ENCODE results near the gene CDH5. TPM values are rescaled to one million over a fixed set of nuclear protein-coding genes. Genes with fewer than 3 reads are reported as not detected.
A peak's percentile ranks its signal among the peaks of the same experiment; 100 is the strongest.

Gene CDH5
- total and polyA plus RNA-seq, 2 of the 13 experiments (the other 11 are each of a cell fraction or from before 2014, with no cell fraction given), result 0.71 to 1.1 TPM

DNA sequence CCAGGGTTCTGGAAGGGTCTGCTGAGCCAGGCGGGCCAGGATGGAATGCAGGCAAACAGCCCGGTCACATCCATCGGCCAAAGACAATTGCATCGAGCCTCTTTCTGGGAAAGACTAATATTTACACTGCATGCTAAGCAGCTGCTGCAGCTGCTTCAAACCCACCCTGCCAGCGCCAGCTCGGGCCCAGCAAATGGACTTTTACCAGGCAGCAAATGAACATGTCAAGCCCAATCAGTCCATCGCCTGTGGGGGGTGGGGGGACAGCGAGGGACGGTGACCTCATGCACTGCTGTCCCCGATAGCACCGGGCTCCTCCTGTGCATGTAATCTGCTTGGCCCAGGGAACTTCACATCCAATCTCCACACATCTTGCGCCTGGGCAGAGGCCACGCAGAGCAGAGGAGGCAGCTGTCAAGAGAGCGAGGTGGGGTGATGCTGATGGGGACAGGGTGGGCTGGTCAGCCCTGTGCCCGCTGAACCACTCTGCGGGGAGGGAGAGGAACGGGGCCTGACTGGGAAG lies 39.4 kb upstream of the CDH5 start (continued):
- TF ChIP-seq ZNF326 (CRISPR knock-in tag; IDR thresholded peaks at IDR 0.05; ENCODE audit: borderline replicate concordance) (no peak), SYNCRIP (IDR thresholded peaks at IDR 0.05; ENCODE audit: insufficient read depth, low read depth, low read length) (no peak), ZFX (CRISPR knock-in tag; IDR thresholded peaks at IDR 0.05; ENCODE audit: low read depth) (peak; percentile 51; the same call in 1 of the 2 replicates), NKX3-1 (CRISPR knock-in tag; IDR thresholded peaks at IDR 0.05) (no peak), YEATS2 (CRISPR knock-in tag; IDR thresholded peaks at IDR 0.05; ENCODE audit: borderline replicate concordance) (no peak), HNF4A (CRISPR knock-in tag; IDR thresholded peaks at IDR 0.05) (peak; percentile 6; the same call in 1 of the 2 replicates), GATA4 (IDR thresholded peaks at IDR 0.05; ENCODE audit: borderline replicate concordance, low read depth) (no peak), TEAD3 (CRISPR knock-in tag; optimal IDR thresholded peaks at IDR 0.05; ENCODE audit: borderline replicate concordance) (peak; percentile 74), HNF1B (CRISPR knock-in tag; IDR thresholded peaks at IDR 0.05) (no peak), IKZF5 (CRISPR knock-in tag; IDR thresholded peaks at IDR 0.05) (peak; percentile 58), ZNF282 (IDR thresholded peaks at IDR 0.05; ENCODE audit: partially characterized antibody) (no peak), ZNF33A (CRISPR knock-in tag; IDR thresholded peaks at IDR 0.05; ENCODE audit: borderline replicate concordance) (no peak), ZNF839 (CRISPR knock-in tag; IDR thresholded peaks at IDR 0.05; ENCODE audit: borderline replicate concordance) (no peak), ZBTB33 (CRISPR knock-in tag; IDR thresholded peaks at IDR 0.05) (no peak)
- TF ChIP-seq, protein P1, sequence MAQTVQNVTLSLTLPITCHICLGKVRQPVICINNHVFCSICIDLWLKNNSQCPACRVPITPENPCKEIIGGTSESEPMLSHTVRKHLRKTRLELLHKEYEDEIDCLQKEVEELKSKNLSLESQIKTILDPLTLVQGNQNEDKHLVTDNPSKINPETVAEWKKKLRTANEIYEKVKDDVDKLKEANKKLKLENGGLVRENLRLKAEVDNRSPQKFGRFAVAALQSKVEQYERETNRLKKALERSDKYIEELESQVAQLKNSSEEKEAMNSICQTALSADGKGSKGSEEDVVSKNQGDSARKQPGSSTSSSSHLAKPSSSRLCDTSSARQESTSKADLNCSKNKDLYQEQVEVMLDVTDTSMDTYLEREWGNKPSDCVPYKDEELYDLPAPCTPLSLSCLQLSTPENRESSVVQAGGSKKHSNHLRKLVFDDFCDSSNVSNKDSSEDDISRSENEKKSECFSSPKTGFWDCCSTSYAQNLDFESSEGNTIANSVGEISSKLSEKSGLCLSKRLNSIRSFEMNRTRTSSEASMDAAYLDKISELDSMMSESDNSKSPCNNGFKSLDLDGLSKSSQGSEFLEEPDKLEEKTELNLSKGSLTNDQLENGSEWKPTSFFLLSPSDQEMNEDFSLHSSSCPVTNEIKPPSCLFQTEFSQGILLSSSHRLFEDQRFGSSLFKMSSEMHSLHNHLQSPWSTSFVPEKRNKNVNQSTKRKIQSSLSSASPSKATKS (CRISPR knock-in tag; IDR thresholded peaks at IDR 0.05), result no peak
- TF ChIP-seq, protein P2, sequence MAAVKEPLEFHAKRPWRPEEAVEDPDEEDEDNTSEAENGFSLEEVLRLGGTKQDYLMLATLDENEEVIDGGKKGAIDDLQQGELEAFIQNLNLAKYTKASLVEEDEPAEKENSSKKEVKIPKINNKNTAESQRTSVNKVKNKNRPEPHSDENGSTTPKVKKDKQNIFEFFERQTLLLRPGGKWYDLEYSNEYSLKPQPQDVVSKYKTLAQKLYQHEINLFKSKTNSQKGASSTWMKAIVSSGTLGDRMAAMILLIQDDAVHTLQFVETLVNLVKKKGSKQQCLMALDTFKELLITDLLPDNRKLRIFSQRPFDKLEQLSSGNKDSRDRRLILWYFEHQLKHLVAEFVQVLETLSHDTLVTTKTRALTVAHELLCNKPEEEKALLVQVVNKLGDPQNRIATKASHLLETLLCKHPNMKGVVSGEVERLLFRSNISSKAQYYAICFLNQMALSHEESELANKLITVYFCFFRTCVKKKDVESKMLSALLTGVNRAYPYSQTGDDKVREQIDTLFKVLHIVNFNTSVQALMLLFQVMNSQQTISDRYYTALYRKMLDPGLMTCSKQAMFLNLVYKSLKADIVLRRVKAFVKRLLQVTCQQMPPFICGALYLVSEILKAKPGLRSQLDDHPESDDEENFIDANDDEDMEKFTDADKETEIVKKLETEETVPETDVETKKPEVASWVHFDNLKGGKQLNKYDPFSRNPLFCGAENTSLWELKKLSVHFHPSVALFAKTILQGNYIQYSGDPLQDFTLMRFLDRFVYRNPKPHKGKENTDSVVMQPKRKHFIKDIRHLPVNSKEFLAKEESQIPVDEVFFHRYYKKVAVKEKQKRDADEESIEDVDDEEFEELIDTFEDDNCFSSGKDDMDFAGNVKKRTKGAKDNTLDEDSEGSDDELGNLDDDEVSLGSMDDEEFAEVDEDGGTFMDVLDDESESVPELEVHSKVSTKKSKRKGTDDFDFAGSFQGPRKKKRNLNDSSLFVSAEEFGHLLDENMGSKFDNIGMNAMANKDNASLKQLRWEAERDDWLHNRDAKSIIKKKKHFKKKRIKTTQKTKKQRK (IDR thresholded peaks at IDR 0.05; ENCODE audit: low read length), result no peak

All from HepG2 (cell line).